HPDE6-E6E7 (cell line): ENCODE measurements around the gene POC1A.

ENCODE experiments used
- DNase-seq: peaks from one replicate; pipeline ENCODE4 v3.0.0; 2011; ENCODE audit warnings: missing footprints; ENCODE audit errors: extremely low spot score

POC1A gene

GRCh38 chr3:52154135-52155094 is at the start of gene POC1A:
TSS of gene POC1A (minus strand) at chr3:52154423. CDS start at chr3:52154372, 51 bp downstream.
- DNase-seq = peak; percentile 67

- DNase-seq = no peak
Measured at GRCh38 chr3:52203701-52204100, 49.5 kb upstream of the POC1A start.

- no peak for DNase-seq
Measured at GRCh38 chr3:52202384-52203077, 48.3 kb upstream of the POC1A start.

GRCh38 chr3:52200981-52201679 is 46.9 kb upstream of the POC1A start:
- no peak for DNase-seq

- DNase-seq = no peak
Measured at GRCh38 chr3:52198643-52199608, 44.7 kb upstream of the POC1A start.

- DNase-seq = peak; percentile 55
Measured at GRCh38 chr3:52197842-52198625, 43.8 kb upstream of the POC1A start, which contains the start of gene ALAS1. TSS of gene ALAS1 (plus strand) at chr3:52198160. CDS start at chr3:52199242, 1,082 bp downstream.

GRCh38 chr3:52197499-52197841 is 43.2 kb upstream of the POC1A start:
- no peak for DNase-seq

GRCh38 chr3:52196977-52197376 is 42.8 kb upstream of the POC1A start:
- no peak for DNase-seq

- no peak for DNase-seq
Measured at GRCh38 chr3:52195823-52196331, 41.7 kb upstream of the POC1A start.

- DNase-seq = no peak
Measured at GRCh38 chr3:52195291-52195597, 41.0 kb upstream of the POC1A start.

GRCh38 chr3:52194485-52195290 is 40.5 kb upstream of the POC1A start:
- no peak for DNase-seq

- peak; percentile 27 for DNase-seq
Measured at GRCh38 chr3:52193065-52193464, 38.8 kb upstream of the POC1A start.

- DNase-seq = no peak
Measured at GRCh38 chr3:52191663-52192062, 37.4 kb upstream of the POC1A start.

- DNase-seq = no peak
Measured at GRCh38 chr3:52190294-52191074, 36.3 kb upstream of the POC1A start.

- no peak for DNase-seq
Measured at GRCh38 chr3:52188556-52188955, 34.3 kb upstream of the POC1A start.

GRCh38 chr3:52186729-52187128 is 32.5 kb upstream of the POC1A start:
- no peak for DNase-seq

- DNase-seq = no peak
Measured at GRCh38 chr3:52185837-52186236, 31.6 kb upstream of the POC1A start.

- no peak for DNase-seq
Measured at GRCh38 chr3:52185311-52185710, 31.1 kb upstream of the POC1A start.

GRCh38 chr3:52184690-52185089 is 30.5 kb upstream of the POC1A start:
- DNase-seq = no peak
